A549 (cell line): ENCODE measurements around the gene NGF.

Source experiments
- BHLHE40 ChIP-seq: IDR thresholded peaks from 2 replicates; pipeline ENCODE4 v1.6.1; 2012; ENCODE audit warnings: low read depth, low read length, inconsistent platforms
- CBX2 ChIP-seq: fragments of 200-600 bp; sonication (generic); IDR thresholded peaks from 2 replicates; pipeline ENCODE4 v1.6.1; 2016; ENCODE audit warnings: low read depth, mild to moderate bottlenecking, borderline replicate concordance
- CTCF ChIP-seq: fragments of >200 bp; sonication (Bioruptor Twin); formaldehyde crosslinking; IDR thresholded peaks from 3 replicates; pipeline ENCODE4 v1.5.1; 2016

GRCh38 chr1:115323366-115324004, 14.6 kb downstream of the NGF start:
- TF ChIP-seq BHLHE40: no peak
- no peak for TF ChIP-seq CBX2
- no peak for TF ChIP-seq CTCF
